HEK293 (cell line): Measurements from ENCODE around the gene CYP24A1.
A peak's percentile ranks its signal among the peaks of the same experiment; 100 is the strongest.

Experiments used
- EGR2 ChIP-seq: fragments of 450-650 bp; formaldehyde crosslinking; IDR thresholded peaks from 2 replicates; pipeline ENCODE4 v1.5.1; 2016; ENCODE audit warnings: low read depth, missing biosample characterization, missing genetic modification characterization
- FEZF1 ChIP-seq: fragments of 450-650 bp; formaldehyde crosslinking; IDR thresholded peaks from 2 replicates; pipeline ENCODE4 v1.5.1; 2016; ENCODE audit warnings: missing biosample characterization, missing genetic modification characterization
- GLI4 ChIP-seq: fragments of 450-650 bp; formaldehyde crosslinking; IDR thresholded peaks from 2 replicates; pipeline ENCODE4 v1.5.1; 2016; ENCODE audit warnings: missing biosample characterization, missing genetic modification characterization
- GLIS1 ChIP-seq: fragments of 450-650 bp; formaldehyde crosslinking; IDR thresholded peaks from 2 replicates; pipeline ENCODE4 v1.5.1; 2016; ENCODE audit warnings: missing biosample characterization, missing genetic modification characterization
- SCRT1 ChIP-seq: fragments of 450-650 bp; formaldehyde crosslinking; IDR thresholded peaks from 2 replicates; pipeline ENCODE4 v1.5.1; 2016; ENCODE audit warnings: missing biosample characterization, missing genetic modification characterization, borderline replicate concordance
- ZBTB20 ChIP-seq: fragments of 450-650 bp; formaldehyde crosslinking; IDR thresholded peaks from 2 replicates; pipeline ENCODE4 v1.5.1; 2016; ENCODE audit warnings: missing biosample characterization, missing genetic modification characterization
- ZBTB48 ChIP-seq: fragments of 450-650 bp; formaldehyde crosslinking; IDR thresholded peaks from 2 replicates; pipeline ENCODE4 v1.5.1; 2016; ENCODE audit warnings: missing biosample characterization, missing genetic modification characterization
- ZFP41 ChIP-seq: fragments of 450-650 bp; formaldehyde crosslinking; IDR thresholded peaks from 2 replicates; pipeline ENCODE4 v1.5.1; 2016; ENCODE audit warnings: missing biosample characterization, missing genetic modification characterization, borderline replicate concordance
- ZNF133 ChIP-seq: fragments of 450-650 bp; formaldehyde crosslinking; IDR thresholded peaks from 2 replicates; pipeline ENCODE4 v1.5.1; 2016; ENCODE audit warnings: missing biosample characterization, missing genetic modification characterization
- ZNF184 ChIP-seq: fragments of 450-650 bp; IDR thresholded peaks from 2 replicates; pipeline ENCODE4 v1.5.1; 2018; ENCODE audit warnings: missing biosample characterization, mild to moderate bottlenecking, missing genetic modification characterization
- ZNF2 ChIP-seq: fragments of 450-650 bp; formaldehyde crosslinking; IDR thresholded peaks from 2 replicates; pipeline ENCODE4 v1.5.1; 2016; ENCODE audit warnings: missing biosample characterization, missing genetic modification characterization
- ZNF211 ChIP-seq: fragments of 450-650 bp; formaldehyde crosslinking; IDR thresholded peaks from 2 replicates; pipeline ENCODE4 v1.5.1; 2016; ENCODE audit warnings: low read depth, missing biosample characterization, missing genetic modification characterization
- ZNF214 ChIP-seq: fragments of 450-650 bp; formaldehyde crosslinking; IDR thresholded peaks from 2 replicates; pipeline ENCODE4 v1.5.1; 2017; ENCODE audit warnings: missing biosample characterization, mild to moderate bottlenecking, missing genetic modification characterization, borderline replicate concordance
- ZNF280C ChIP-seq: fragments of 450-650 bp; formaldehyde crosslinking; IDR thresholded peaks from 2 replicates; pipeline ENCODE4 v1.5.1; 2016; ENCODE audit warnings: missing biosample characterization, missing genetic modification characterization
- ZNF292 ChIP-seq: fragments of 450-650 bp; formaldehyde crosslinking; IDR thresholded peaks from 2 replicates; pipeline ENCODE4 v1.5.1; 2016; ENCODE audit warnings: low read depth, missing biosample characterization, missing genetic modification characterization, borderline replicate concordance
- ZNF398 ChIP-seq: fragments of 450-650 bp; formaldehyde crosslinking; IDR thresholded peaks from 2 replicates; pipeline ENCODE4 v1.5.1; 2017; ENCODE audit warnings: missing biosample characterization, missing genetic modification characterization
- ZNF416 ChIP-seq: fragments of 450-650 bp; formaldehyde crosslinking; IDR thresholded peaks from 2 replicates; pipeline ENCODE4 v1.5.1; 2016; ENCODE audit warnings: missing biosample characterization, missing genetic modification characterization
- ZNF433 ChIP-seq: fragments of 450-650 bp; formaldehyde crosslinking; IDR thresholded peaks from 2 replicates; pipeline ENCODE4 v1.5.1; 2016; ENCODE audit warnings: missing biosample characterization, missing genetic modification characterization, low read depth
- ZNF510 ChIP-seq: fragments of 450-650 bp; formaldehyde crosslinking; IDR thresholded peaks from 2 replicates; pipeline ENCODE4 v1.5.1; 2018; ENCODE audit warnings: mild to moderate bottlenecking, missing genetic modification characterization, missing biosample characterization; ENCODE audit not compliant: insufficient replicate concordance
- ZNF530 ChIP-seq: fragments of 450-650 bp; formaldehyde crosslinking; IDR thresholded peaks from 2 replicates; pipeline ENCODE4 v1.5.1; 2016; ENCODE audit warnings: low read depth, missing biosample characterization, missing genetic modification characterization
- ZNF544 ChIP-seq: fragments of 450-650 bp; formaldehyde crosslinking; IDR thresholded peaks from 2 replicates; pipeline ENCODE4 v1.5.0; 2017; ENCODE audit warnings: missing biosample characterization, missing genetic modification characterization
- ZNF560 ChIP-seq: fragments of 450-650 bp; formaldehyde crosslinking; IDR thresholded peaks from 2 replicates; pipeline ENCODE4 v1.5.1; 2017; ENCODE audit warnings: missing biosample characterization, missing genetic modification characterization, borderline replicate concordance
- ZNF580 ChIP-seq: fragments of 450-650 bp; formaldehyde crosslinking; IDR thresholded peaks from 2 replicates; pipeline ENCODE4 v1.5.1; 2016; ENCODE audit warnings: missing biosample characterization, missing genetic modification characterization
- ZNF600 ChIP-seq: fragments of 450-650 bp; formaldehyde crosslinking; IDR thresholded peaks from 2 replicates; pipeline ENCODE4 v1.5.1; 2016; ENCODE audit warnings: missing biosample characterization, missing genetic modification characterization
- ZNF639 ChIP-seq: fragments of 450-650 bp; formaldehyde crosslinking; IDR thresholded peaks from 2 replicates; pipeline ENCODE4 v1.5.1; 2016; ENCODE audit warnings: missing biosample characterization, missing genetic modification characterization
- ZNF645 ChIP-seq: fragments of 450-650 bp; formaldehyde crosslinking; IDR thresholded peaks from 2 replicates; pipeline ENCODE4; 2016; ENCODE audit warnings: missing biosample characterization, missing genetic modification characterization
- ZNF654 ChIP-seq: fragments of 450-650 bp; formaldehyde crosslinking; IDR thresholded peaks from 2 replicates; pipeline ENCODE4 v1.5.1; 2016; ENCODE audit warnings: low read depth, missing biosample characterization, missing genetic modification characterization
- ZNF677 ChIP-seq: fragments of 450-650 bp; IDR thresholded peaks from 2 replicates; pipeline ENCODE4 v1.5.0; 2018; ENCODE audit warnings: missing biosample characterization, mild to moderate bottlenecking, missing genetic modification characterization, moderate library complexity
- ZNF76 ChIP-seq: fragments of 450-650 bp; formaldehyde crosslinking; IDR thresholded peaks from 2 replicates; pipeline ENCODE4; 2016; ENCODE audit warnings: low read depth, missing biosample characterization, missing genetic modification characterization, borderline replicate concordance
- ZNF768 ChIP-seq: fragments of 450-650 bp; formaldehyde crosslinking; IDR thresholded peaks from 2 replicates; pipeline ENCODE4 v1.5.1; 2018; ENCODE audit warnings: missing biosample characterization, mild to moderate bottlenecking, missing genetic modification characterization
- ZNF837 ChIP-seq: fragments of 450-650 bp; formaldehyde crosslinking; IDR thresholded peaks from 2 replicates; pipeline ENCODE4 v1.5.1; 2016; ENCODE audit warnings: missing biosample characterization, missing genetic modification characterization

Gene CYP24A1

GRCh38 chr20:54207743-54208547 is 34.2 kb upstream of the CYP24A1 start, which contains the start of gene PFDN4 (continued):
- TF ChIP-seq GLI4 (tag by site-specific recombination) (no peak), ZNF211 (tag by site-specific recombination) (no peak), ZNF133 (tag by site-specific recombination) (no peak), ZNF530 (tag by site-specific recombination) (no peak), ZNF639 (peak; percentile 96), ZNF184 (tag by site-specific recombination) (no peak), ZNF600 (no peak), ZFP41 (tag by site-specific recombination) (no peak), ZNF280C (tag by site-specific recombination) (no peak), ZNF510 (tag by site-specific recombination) (no peak), ZNF677 (tag by site-specific recombination) (no peak), ZNF580 (tag by site-specific recombination) (no peak), SCRT1 (tag by site-specific recombination) (no peak), ZNF645 (tag by site-specific recombination) (no peak), ZNF398 (tag by site-specific recombination) (no peak), ZNF214 (tag by site-specific recombination) (no peak), ZNF416 (tag by site-specific recombination) (no peak), ZNF292 (tag by site-specific recombination) (no peak), GLIS1 (peak; percentile 49; the same call in 1 of the 2 replicates), ZBTB20 (peak; percentile 89), ZNF76 (peak; percentile 77), FEZF1 (tag by site-specific recombination) (no peak), ZNF768 (tag by site-specific recombination) (no peak), ZNF560 (tag by site-specific recombination) (no peak), ZNF837 (tag by site-specific recombination) (no peak), EGR2 (tag by site-specific recombination) (peak; percentile 64; the same call in 1 of the 2 replicates), ZNF433 (tag by site-specific recombination) (no peak), ZNF2 (tag by site-specific recombination) (peak; percentile 75), ZBTB48 (tag by site-specific recombination) (no peak; the same call in 1 of the 2 replicates), ZNF544 (tag by site-specific recombination) (no peak), ZNF654 (tag by site-specific recombination) (peak; percentile 19; the same call in 1 of the 2 replicates)
